HepG2 (cell line): ENCODE measurements around the gene METAP1D. TPM values are rescaled to one million over a fixed set of nuclear protein-coding genes. Genes with fewer than 3 reads are reported as not detected.

Source experiments
- AGO2 ChIP-seq: fragments of 200-400 bp; formaldehyde crosslinking; optimal IDR thresholded peaks from 2 replicates; pipeline ENCODE3; 2017; ENCODE audit warnings: mild to moderate bottlenecking, low read depth, low read length, moderate library complexity
- FOXK1 ChIP-seq: sonication (generic); formaldehyde crosslinking; IDR thresholded peaks from 2 replicates; pipeline ENCODE4 v1.4.0; 2020; ENCODE audit warnings: low read depth, missing genetic modification reagents, borderline replicate concordance
- LRRFIP1 ChIP-seq: sonication (generic); formaldehyde crosslinking; conservative IDR thresholded peaks from 2 replicates; pipeline ENCODE4 v1.4.0; 2020; ENCODE audit warnings: missing genetic modification reagents
- MED13 ChIP-seq: sonication (generic); formaldehyde crosslinking; IDR thresholded peaks from 2 replicates; pipeline ENCODE4 v1.5.0; 2020; ENCODE audit warnings: missing genetic modification reagents
- MEF2D ChIP-seq: sonication (generic); formaldehyde crosslinking; IDR thresholded peaks from 2 replicates; pipeline ENCODE4 v1.5.1; 2020; ENCODE audit warnings: mild to moderate bottlenecking, missing genetic modification reagents
- MIER3 ChIP-seq: IDR thresholded peaks from 2 replicates; pipeline ENCODE4 v1.6.1; 2016; ENCODE audit warnings: missing compliant biosample characterization, borderline replicate concordance
- NCOA1 ChIP-seq: sonication (generic); formaldehyde crosslinking; IDR thresholded peaks from 2 replicates; pipeline ENCODE4 v1.9.0; 2021; ENCODE audit warnings: missing genetic modification reagents
- NFATC3 ChIP-seq: sonication (generic); formaldehyde crosslinking; IDR thresholded peaks from 2 replicates; pipeline ENCODE4 v1.5.1; 2020; ENCODE audit warnings: mild to moderate bottlenecking, missing genetic modification reagents
- NFIC ChIP-seq: IDR thresholded peaks from 2 replicates; pipeline ENCODE4 v1.6.1; 2012; ENCODE audit warnings: mild to moderate bottlenecking, low read length, inconsistent platforms
- NR2F2 ChIP-seq: IDR thresholded peaks from 2 replicates; pipeline ENCODE4 v1.6.1; 2012; ENCODE audit warnings: low read depth, inconsistent platforms, borderline replicate concordance
- SMAD9 ChIP-seq: sonication (generic); formaldehyde crosslinking; IDR thresholded peaks from 2 replicates; pipeline ENCODE4 v1.5.1; 2020; ENCODE audit warnings: mild to moderate bottlenecking, missing genetic modification reagents
- SP2 ChIP-seq: sonication (generic); formaldehyde crosslinking; IDR thresholded peaks from 2 replicates; pipeline ENCODE4 v1.5.1; 2020; ENCODE audit warnings: mild to moderate bottlenecking, missing genetic modification reagents
- SYNCRIP ChIP-seq: fragments of 200-400 bp; formaldehyde crosslinking; IDR thresholded peaks from 2 replicates; pipeline ENCODE4 v1.6.1; 2018; ENCODE audit warnings: mild to moderate bottlenecking, low read depth, low read length; ENCODE audit not compliant: insufficient read depth
- ZFX ChIP-seq: sonication (generic); formaldehyde crosslinking; IDR thresholded peaks from 2 replicates; pipeline ENCODE4 v1.4.0; 2020; ENCODE audit warnings: mild to moderate bottlenecking, low read depth, missing genetic modification reagents, moderate library complexity
- ZNF143 ChIP-seq: sonication (generic); formaldehyde crosslinking; IDR thresholded peaks from 2 replicates; pipeline ENCODE4 v1.4.0; 2020; ENCODE audit warnings: missing genetic modification reagents
- ZNF552 ChIP-seq: sonication (generic); formaldehyde crosslinking; IDR thresholded peaks from 2 replicates; pipeline ENCODE4 v1.9.0; 2022; ENCODE audit warnings: missing genetic modification reagents, mild to moderate bottlenecking, borderline replicate concordance
- ZNF7 ChIP-seq: IDR thresholded peaks from 2 replicates; pipeline ENCODE4 v1.6.1; 2016; ENCODE audit warnings: missing biosample characterization, missing genetic modification reagents
- ZNF737 ChIP-seq: sonication (generic); formaldehyde crosslinking; IDR thresholded peaks from 2 replicates; pipeline ENCODE4 v1.5.0; 2020; ENCODE audit warnings: missing genetic modification reagents, mild to moderate bottlenecking, borderline replicate concordance
- ZNF75D ChIP-seq: sonication (generic); formaldehyde crosslinking; IDR thresholded peaks from 2 replicates; pipeline ENCODE4 v1.8.1; 2023; ENCODE audit warnings: missing genetic modification reagents, mild to moderate bottlenecking, borderline replicate concordance
- ZSCAN20 ChIP-seq: sonication (generic); formaldehyde crosslinking; IDR thresholded peaks from 2 replicates; pipeline ENCODE4 v1.4.0; 2020; ENCODE audit warnings: missing genetic modification reagents, mild to moderate bottlenecking, borderline replicate concordance
- ZSCAN25 ChIP-seq: sonication (generic); formaldehyde crosslinking; IDR thresholded peaks from 2 replicates; pipeline ENCODE4 v1.8.0; 2022; ENCODE audit warnings: mild to moderate bottlenecking, missing genetic modification reagents
- polyA plus RNA-seq, 8 experiments: library from polyadenylated mRNA; depleted of rRNA in 3 of 8; stranded (reverse) in 7 of 8; unstranded in 1 of 8; fragments of >200 nt; fragmentation: Illumina TruSeq in 4 of 8; extraction: Trizol in 4 of 8; gene quantifications; 2 replicates each; pipeline versions ENCODE4 v1.2.1 to v1.2.3, GENCODE V29; 2011 to 2016; ENCODE audit warnings: low read depth in 4 of 8, missing spikeins in 1 of 8, mixed read lengths in 1 of 8; ENCODE audit not compliant: insufficient read depth in 1 of 8
- total RNA-seq, 5 experiments: library from RNA; depleted of rRNA; stranded (reverse); fragments of >200 nt; fragmentation: Illumina TruSeq; extraction: Trizol; gene quantifications; 2 replicates each; pipeline ENCODE4 v1.2.3, GENCODE V29; 2016; ENCODE audit warnings: low read depth in 1 of 5
- TF ChIP-seq, protein P1 (sequence below): sonication (generic); formaldehyde crosslinking; IDR thresholded peaks from 2 replicates; pipeline ENCODE4 v1.9.0; 2021; ENCODE audit warnings: missing genetic modification reagents, borderline replicate concordance
- TF ChIP-seq, protein P2 (sequence below): sonication (generic); formaldehyde crosslinking; IDR thresholded peaks from 2 replicates; pipeline ENCODE4 v1.5.1; 2020; ENCODE audit warnings: missing genetic modification reagents, mild to moderate bottlenecking, borderline replicate concordance

The METAP1D gene
- total and polyA plus RNA-seq, 2 of the 13 experiments (the other 11 are each of a cell fraction or from before 2014, with no cell fraction given) = 14.7 to 21.6 TPM

DNA sequence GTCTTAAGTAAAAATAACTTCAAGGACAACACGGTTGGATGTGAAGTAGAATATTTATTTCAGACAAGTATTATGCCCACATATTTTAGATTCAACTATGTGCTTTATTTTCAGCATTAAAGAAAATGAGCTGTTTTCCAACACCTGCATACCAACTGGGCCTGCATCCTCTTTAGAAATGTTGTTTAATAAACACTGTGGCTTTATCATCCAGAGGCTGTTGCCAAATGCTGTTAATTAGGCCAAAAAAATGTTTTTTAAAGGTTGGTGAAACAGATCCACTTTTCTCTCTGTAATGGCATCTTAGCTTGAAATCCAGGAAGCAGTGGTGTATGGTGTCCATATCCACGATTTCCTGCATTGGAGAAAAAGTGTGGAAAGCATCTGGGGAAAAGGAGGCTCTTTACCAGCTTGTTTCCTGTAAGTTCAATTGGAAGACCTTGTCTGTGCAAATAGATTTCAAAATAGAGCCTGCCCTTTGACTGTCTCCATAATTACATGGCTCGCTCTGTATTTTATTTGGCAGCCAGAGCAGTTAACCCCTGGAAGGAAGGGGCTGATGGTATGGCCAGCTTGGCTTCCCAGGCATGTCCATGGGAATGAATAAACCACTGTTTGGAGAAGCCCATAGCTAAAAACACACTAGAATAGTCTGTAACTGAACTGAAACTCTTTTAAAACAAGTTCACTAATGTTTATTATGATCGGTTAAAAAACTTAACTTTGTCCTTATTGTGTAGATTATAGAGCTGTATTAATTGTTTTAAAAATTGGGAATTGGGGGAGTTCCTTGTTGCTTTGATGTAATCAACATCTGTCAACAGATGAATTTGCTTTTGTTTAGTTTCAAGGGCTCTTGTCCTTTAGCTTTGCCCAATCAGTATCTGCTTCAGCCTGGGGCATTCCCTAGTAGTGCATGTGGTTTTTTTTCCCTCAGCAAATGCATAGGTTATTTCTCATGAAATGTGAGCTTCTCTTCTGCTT, 52.5 kb downstream of the METAP1D start (continued):
- TF ChIP-seq, protein P1, sequence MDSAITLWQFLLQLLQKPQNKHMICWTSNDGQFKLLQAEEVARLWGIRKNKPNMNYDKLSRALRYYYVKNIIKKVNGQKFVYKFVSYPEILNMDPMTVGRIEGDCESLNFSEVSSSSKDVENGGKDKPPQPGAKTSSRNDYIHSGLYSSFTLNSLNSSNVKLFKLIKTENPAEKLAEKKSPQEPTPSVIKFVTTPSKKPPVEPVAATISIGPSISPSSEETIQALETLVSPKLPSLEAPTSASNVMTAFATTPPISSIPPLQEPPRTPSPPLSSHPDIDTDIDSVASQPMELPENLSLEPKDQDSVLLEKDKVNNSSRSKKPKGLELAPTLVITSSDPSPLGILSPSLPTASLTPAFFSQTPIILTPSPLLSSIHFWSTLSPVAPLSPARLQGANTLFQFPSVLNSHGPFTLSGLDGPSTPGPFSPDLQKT = no peak
- TF ChIP-seq SYNCRIP (no peak), SP2 (CRISPR knock-in tag) (no peak), ZNF143 (CRISPR knock-in tag) (no peak), SMAD9 (CRISPR knock-in tag) (no peak), AGO2 (no peak), NR2F2 (peak; percentile 96), NFATC3 (CRISPR knock-in tag) (no peak), ZNF737 (no peak), ZNF552 (CRISPR knock-in tag) (no peak; the same call in 1 of the 2 replicates), ZFX (CRISPR knock-in tag) (no peak; the same call in 1 of the 2 replicates), ZNF75D (no peak), ZSCAN25 (CRISPR knock-in tag) (no peak), MIER3 (CRISPR knock-in tag) (peak; percentile 87; the same call in 1 of the 2 replicates), MEF2D (CRISPR knock-in tag) (peak; percentile 86), LRRFIP1 (CRISPR knock-in tag) (0 out of 2 replicates have a peak, but pooled peaks have one; percentile 28), ZNF7 (CRISPR knock-in tag) (no peak), NFIC (peak; percentile 99), MED13 (CRISPR knock-in tag) (peak; percentile 39; the same call in 1 of the 2 replicates), FOXK1 (peak; percentile 89), ZSCAN20 (CRISPR knock-in tag) (no peak), NCOA1 (no peak)
- TF ChIP-seq, protein P2, sequence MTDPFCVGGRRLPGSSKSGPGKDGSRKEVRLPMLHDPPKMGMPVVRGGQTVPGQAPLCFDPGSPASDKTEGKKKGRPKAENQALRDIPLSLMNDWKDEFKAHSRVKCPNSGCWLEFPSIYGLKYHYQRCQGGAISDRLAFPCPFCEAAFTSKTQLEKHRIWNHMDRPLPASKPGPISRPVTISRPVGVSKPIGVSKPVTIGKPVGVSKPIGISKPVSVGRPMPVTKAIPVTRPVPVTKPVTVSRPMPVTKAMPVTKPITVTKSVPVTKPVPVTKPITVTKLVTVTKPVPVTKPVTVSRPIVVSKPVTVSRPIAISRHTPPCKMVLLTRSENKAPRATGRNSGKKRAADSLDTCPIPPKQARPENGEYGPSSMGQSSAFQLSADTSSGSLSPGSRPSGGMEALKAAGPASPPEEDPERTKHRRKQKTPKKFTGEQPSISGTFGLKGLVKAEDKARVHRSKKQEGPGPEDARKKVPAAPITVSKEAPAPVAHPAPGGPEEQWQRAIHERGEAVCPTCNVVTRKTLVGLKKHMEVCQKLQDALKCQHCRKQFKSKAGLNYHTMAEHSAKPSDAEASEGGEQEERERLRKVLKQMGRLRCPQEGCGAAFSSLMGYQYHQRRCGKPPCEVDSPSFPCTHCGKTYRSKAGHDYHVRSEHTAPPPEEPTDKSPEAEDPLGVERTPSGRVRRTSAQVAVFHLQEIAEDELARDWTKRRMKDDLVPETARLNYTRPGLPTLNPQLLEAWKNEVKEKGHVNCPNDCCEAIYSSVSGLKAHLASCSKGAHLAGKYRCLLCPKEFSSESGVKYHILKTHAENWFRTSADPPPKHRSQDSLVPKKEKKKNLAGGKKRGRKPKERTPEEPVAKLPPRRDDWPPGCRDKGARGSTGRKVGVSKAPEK (CRISPR knock-in tag) = peak; percentile 67; the same call in 1 of the 2 replicates
